HG02798 (cell line): Measurements from ENCODE around the gene SNAI1.
A peak's percentile ranks its signal among the peaks of the same experiment; 100 is the strongest.
"Not testable (repeated sequence)": the region's sequence is repeated elsewhere in the genome, so short reads cannot be mapped to it uniquely, and the experiment has no call there.

Source experiments
- ATAC-seq: cut with Tn5 transposase; IDR thresholded peaks from one replicate; pipeline ENCODE4 v1.9.1; 2021; ENCODE audit warnings: mild to moderate bottlenecking; ENCODE audit not compliant: unreplicated experiment, poor library complexity

The SNAI1 gene

GRCh38 chr20:49982346-49983122 is at the start of gene SNAI1:
Gene SNAI1, plus strand, starts transcription at chr20:49982980. Its CDS starts 80 bp downstream, at chr20:49983060.
- peak; percentile 83 for ATAC-seq

GRCh38 chr20:49935746-49936152 is 47.0 kb upstream of the SNAI1 start:
- ATAC-seq: no peak

GRCh38 chr20:49936153-49937026 is 46.4 kb upstream of the SNAI1 start, which contains the start of gene RNF114:
Gene RNF114, plus strand, starts transcription at chr20:49936397. Its CDS starts 16 bp downstream, at chr20:49936413.
- peak; percentile 82 for ATAC-seq

- no peak for ATAC-seq
These were observed 45.5 kb upstream of the SNAI1 start for GRCh38 chr20:49937027-49937929.

- no peak for ATAC-seq
These were observed 44.3 kb upstream of the SNAI1 start for GRCh38 chr20:49938173-49939163.

- ATAC-seq: no peak
These were observed 41.3 kb upstream of the SNAI1 start for GRCh38 chr20:49941456-49941855.

- no peak for ATAC-seq
These were observed 40.5 kb upstream of the SNAI1 start for GRCh38 chr20:49942303-49942702.

- ATAC-seq: no peak
These were observed 39.8 kb upstream of the SNAI1 start for GRCh38 chr20:49942942-49943341.

- no peak for ATAC-seq
These were observed 37.5 kb upstream of the SNAI1 start for GRCh38 chr20:49945306-49945700.

- ATAC-seq: no peak
These were observed 36.9 kb upstream of the SNAI1 start for GRCh38 chr20:49945701-49946477.

GRCh38 chr20:49948178-49948577 is 34.6 kb upstream of the SNAI1 start:
- no peak for ATAC-seq

- no peak for ATAC-seq
These were observed 33.8 kb upstream of the SNAI1 start for GRCh38 chr20:49948809-49949507.

- no peak for ATAC-seq
These were observed 31.6 kb upstream of the SNAI1 start for GRCh38 chr20:49951151-49951550.

GRCh38 chr20:49955167-49955566 is 27.6 kb upstream of the SNAI1 start:
- ATAC-seq: no peak

- not testable (repeated sequence) for ATAC-seq
These were observed 26.9 kb upstream of the SNAI1 start for GRCh38 chr20:49955830-49956396.

- no peak for ATAC-seq
These were observed 26.1 kb upstream of the SNAI1 start for GRCh38 chr20:49956689-49957088.
